Coronary artery (tissue), 2 donors: ENCODE data around the gene RNF207.

Source experiments
- DNase-seq: peaks from one replicate; pipeline ENCODE4 v3.0.0-alpha.2; 2017; ENCODE audit warnings: low spot score
- H3K27ac ChIP-seq, 2 donors: fragments of 200-600 bp; sonication (generic); one replicate each; pipeline ENCODE4 v1.5.1; 2016 to 2019
- H3K4me3 ChIP-seq: fragments of 200-600 bp; sonication (generic); 2 replicates; pipeline ENCODE4 v1.5.1; 2016; ENCODE audit warnings: mild to moderate bottlenecking, moderate library complexity
- CTCF ChIP-seq: fragments of 200-600 bp; sonication (generic); IDR thresholded peaks from one replicate; pipeline ENCODE4 v1.5.1; 2019; ENCODE audit warnings: antibody characterized with exemption

Gene RNF207

GRCh38 chr1:6163191-6163972 is 42.5 kb upstream of the RNF207 start:
- H3K27ac ChIP-seq, result no peak overlapping the region
- H3K4me3 ChIP-seq, result no peak overlapping the region
- no peak for DNase-seq
- no peak for TF ChIP-seq CTCF

GRCh38 chr1:6163973-6164617 is 41.8 kb upstream of the RNF207 start:
- DNase-seq, result no peak
- Histone ChIP-seq H3K4me3 (no peak overlapping the region), H3K27ac (no peak overlapping the region)
- no peak for TF ChIP-seq CTCF

- no peak for DNase-seq
- no peak overlapping the region for H3K4me3 ChIP-seq
- no peak overlapping the region for H3K27ac ChIP-seq
- TF ChIP-seq CTCF, result no peak
Observed at GRCh38 chr1:6165027-6165426, 40.9 kb upstream of the RNF207 start.

- TF ChIP-seq CTCF, result no peak
- Histone ChIP-seq H3K4me3 (no peak overlapping the region), H3K27ac (no peak overlapping the region)
- DNase-seq, result no peak
Observed at GRCh38 chr1:6165441-6165985, 40.4 kb upstream of the RNF207 start.

- TF ChIP-seq CTCF, result no peak
- no peak overlapping the region for H3K4me3 ChIP-seq
- no peak for DNase-seq
- H3K27ac ChIP-seq, result no peak overlapping the region
Observed at GRCh38 chr1:6166221-6166620, 39.7 kb upstream of the RNF207 start.

GRCh38 chr1:6166655-6167390 is 39.1 kb upstream of the RNF207 start:
- Histone ChIP-seq H3K27ac (no peak overlapping the region), H3K4me3 (no peak overlapping the region)
- no peak for DNase-seq
- no peak for TF ChIP-seq CTCF
